GM21360 (cell line): ENCODE measurements around the gene HSPB2.
A peak's percentile ranks its signal among the peaks of the same experiment; 100 is the strongest.

Source experiments
- ATAC-seq: cut with Tn5 transposase; IDR thresholded peaks from one replicate; pipeline ENCODE4 v1.9.1; 2021; ENCODE audit warnings: mild to moderate bottlenecking, moderate library complexity; ENCODE audit not compliant: unreplicated experiment

Gene HSPB2

GRCh38 chr11:111937461-111937769, 24.9 kb downstream of the HSPB2 start:
- ATAC-seq = no peak

GRCh38 chr11:111937844-111938243, 25.3 kb downstream of the HSPB2 start:
- no peak for ATAC-seq

DNA sequence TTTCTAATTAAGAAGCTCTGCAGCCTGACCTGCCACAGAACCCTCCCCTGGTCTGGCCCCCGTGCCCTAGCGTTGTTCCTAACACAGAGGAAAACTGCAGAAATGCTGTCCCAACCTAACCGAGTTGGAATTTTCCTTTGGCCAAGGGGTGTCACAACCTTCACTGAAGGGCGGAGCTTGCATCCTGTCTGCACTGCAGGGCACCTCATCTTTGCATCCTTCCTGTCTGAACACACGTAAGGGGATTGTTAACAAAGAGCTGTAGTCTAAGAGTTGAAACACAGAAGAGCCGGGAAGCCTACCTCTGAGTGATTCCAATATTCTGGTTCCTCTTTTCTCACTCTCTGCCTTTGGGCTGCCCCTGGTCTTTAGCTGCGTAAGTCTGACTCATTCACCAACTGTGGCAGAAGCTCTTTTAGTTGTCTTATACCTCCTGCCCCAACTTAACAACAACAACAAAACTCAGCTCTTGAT, 26.2 kb downstream of the HSPB2 start:
- ATAC-seq = peak; percentile 93

DNA sequence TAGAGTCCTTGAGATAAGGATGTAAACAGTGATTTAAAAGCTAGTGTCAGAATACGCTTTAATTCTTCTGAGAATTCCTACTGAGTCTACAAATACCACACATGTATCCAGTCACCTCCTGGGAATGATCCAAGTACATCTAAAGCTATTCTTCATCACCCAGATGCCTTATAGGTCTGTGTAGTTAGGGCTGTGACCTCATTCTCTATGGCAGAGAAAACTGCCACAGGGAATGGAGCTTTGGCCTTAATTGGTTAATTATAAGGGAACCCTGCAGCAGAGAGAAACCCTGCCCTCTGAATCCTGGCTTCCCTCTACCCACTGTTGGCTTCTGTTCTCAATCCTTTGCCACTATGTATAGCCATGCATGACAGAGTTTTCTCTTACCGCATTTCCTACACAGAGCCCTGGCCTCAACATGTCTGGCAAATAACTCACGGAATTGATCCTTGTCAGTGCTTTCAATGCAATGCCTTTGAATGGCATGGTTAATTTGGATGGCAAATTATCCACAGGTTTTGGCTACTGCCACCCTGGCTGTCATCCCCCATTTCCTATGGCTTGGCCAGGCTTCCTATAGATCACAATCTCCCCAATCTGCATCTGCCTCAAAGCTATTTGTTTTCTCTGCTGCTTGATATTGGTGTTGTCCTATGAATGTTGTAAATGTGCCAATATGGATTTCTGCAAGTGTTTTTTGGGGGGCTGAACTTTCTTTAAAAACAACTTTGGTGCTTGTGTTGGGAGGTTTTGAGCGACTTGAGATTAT, 27.5 kb downstream of the HSPB2 start:
- ATAC-seq = no peak

- ATAC-seq = no peak
These were observed 29.4 kb downstream of the HSPB2 start for GRCh38 chr11:111941963-111942362.

DNA sequence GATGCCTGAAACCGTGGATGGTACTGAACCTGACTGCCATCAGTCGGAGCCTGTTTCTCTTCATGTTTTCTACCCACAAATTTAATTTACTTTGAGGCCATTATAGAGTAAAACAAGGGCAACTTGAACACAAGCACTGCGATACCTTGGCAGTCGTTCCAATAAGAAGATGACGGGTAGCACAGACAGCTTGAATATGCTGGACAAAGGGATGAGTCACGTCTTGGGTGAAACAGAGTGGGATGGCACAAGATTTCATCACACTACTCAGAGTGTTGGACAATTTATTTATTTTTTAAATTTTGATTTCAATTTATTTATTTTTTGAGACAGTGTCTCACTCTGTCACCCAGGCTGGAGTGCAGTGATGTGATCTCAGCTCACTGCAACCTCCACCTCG, 30.3 kb downstream of the HSPB2 start:
- ATAC-seq = no peak

DNA sequence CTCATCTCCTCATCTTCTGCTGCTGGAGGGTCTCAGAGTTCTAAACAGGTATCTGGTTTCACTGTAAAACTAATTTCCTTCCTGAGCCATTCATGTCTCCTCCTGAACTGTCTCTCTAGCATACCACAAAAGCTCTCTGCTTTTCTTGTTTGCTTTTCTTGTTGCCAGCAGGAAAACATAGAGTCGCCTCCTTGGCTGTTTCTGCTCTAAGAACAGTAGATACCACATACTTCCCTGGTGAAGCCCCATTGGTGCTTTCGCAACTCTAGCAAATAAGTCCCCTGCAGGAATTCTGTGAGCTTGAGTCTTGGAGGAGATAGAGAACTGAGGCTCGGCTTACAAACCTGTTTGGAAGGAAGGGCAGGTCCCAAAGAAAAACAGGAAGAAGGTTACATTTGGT, 31.6 kb downstream of the HSPB2 start:
- ATAC-seq = no peak

DNA sequence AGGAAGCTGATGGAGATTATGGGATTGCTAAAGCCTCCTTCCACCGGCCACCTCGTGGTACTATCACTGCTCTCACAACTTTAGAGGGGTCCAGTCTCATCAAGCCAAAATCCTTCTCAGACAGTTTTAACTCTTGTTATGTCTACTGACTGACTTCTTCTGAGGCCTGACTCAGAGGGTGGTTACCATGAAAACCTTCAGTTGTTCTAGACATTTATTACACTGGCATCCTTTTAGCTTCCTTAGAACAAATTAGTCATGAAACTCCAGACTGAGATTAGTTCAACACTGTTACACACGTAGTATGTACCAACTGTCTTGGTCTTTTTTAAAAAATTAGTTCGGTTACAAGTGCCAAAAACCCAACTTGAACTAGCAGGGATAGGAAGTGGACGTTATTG, 32.1 kb downstream of the HSPB2 start:
- ATAC-seq = no peak

GRCh38 chr11:111945198-111945597, 32.7 kb downstream of the HSPB2 start:
- ATAC-seq = no peak

- no peak for ATAC-seq
These were observed 34.0 kb downstream of the HSPB2 start for GRCh38 chr11:111946499-111946898.

- no peak for ATAC-seq
These were observed 34.6 kb downstream of the HSPB2 start for GRCh38 chr11:111947143-111947542.

- no peak for ATAC-seq
These were observed 37.2 kb downstream of the HSPB2 start for GRCh38 chr11:111949519-111950426.

- ATAC-seq = no peak
These were observed 39.0 kb downstream of the HSPB2 start for GRCh38 chr11:111951565-111951964.

DNA sequence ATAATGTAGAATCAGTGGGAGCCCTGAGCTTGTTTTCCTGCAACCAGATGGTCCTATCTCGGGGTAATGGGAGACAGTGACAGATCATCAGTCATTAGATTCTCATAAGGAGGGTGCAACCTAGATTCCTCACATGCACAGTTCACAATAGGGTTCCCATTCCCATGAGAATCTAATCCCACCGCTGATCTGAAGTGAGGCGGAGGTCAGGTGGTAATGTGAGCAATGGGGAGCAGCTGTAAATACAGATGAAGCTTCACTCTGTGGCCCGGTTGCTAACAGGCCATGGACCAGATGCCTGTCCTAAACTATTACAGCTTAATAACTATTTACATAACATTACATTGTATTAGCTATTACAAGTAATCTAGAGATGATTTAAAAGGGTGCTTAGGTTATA, 41.6 kb downstream of the HSPB2 start:
- ATAC-seq = no peak

DNA sequence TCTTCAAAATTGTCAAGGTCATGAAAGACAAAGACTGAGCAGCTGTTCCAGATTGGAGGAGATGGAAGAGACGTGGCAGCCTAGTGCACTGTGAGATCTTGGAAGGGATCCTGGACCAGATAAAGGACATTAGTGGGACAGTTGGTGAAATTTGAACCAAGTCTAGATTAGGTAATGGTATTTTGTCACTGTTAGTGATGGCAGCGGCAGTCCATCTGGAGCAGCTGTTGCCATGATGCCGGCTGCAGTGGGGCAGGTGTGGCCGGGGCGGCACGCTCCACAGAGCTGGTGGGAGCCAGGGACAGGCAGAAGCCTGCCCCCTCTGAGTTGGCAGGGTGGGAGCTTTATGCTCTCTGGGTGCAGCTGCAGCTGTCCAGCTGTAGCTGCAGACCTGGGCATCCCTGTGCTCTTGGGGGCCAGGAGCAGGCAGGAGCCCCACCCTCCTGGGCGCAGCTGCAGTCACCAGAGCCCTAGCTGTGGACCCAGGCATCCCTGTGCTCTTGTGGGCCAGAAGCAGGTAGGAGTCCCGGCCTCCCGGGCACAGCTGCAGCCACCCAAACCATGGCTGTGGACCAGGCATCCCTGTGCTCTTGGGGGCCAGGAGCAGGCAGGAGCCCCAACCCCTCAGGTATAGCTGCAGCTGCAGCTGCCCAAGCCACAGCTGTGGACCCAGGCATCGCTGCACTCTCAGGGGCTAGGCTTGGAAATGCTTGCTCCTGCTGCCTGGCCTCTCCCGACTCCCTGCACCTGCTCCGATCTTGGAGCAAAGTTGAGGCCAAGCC, 45.3 kb downstream of the HSPB2 start:
- no peak for ATAC-seq

DNA sequence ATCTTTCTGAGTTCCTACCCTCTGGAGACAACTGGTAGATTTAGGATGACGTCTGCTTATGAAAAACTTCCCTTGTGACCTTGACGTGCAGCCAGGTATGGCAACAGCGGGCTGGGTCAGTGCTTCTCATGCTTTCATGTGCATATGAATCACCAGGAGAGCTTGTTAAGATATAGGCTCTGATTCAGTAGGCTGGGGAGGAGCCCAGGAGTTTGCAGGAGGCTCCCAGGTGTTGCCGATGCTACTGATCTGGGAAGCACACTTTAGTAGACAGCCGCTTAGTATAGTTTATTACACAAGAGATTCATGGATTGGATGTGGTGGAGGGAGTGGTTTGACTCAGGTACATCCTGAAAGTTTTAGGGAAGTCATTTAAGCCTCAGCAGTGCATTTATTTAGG, 48.4 kb downstream of the HSPB2 start:
- ATAC-seq = no peak

DNA sequence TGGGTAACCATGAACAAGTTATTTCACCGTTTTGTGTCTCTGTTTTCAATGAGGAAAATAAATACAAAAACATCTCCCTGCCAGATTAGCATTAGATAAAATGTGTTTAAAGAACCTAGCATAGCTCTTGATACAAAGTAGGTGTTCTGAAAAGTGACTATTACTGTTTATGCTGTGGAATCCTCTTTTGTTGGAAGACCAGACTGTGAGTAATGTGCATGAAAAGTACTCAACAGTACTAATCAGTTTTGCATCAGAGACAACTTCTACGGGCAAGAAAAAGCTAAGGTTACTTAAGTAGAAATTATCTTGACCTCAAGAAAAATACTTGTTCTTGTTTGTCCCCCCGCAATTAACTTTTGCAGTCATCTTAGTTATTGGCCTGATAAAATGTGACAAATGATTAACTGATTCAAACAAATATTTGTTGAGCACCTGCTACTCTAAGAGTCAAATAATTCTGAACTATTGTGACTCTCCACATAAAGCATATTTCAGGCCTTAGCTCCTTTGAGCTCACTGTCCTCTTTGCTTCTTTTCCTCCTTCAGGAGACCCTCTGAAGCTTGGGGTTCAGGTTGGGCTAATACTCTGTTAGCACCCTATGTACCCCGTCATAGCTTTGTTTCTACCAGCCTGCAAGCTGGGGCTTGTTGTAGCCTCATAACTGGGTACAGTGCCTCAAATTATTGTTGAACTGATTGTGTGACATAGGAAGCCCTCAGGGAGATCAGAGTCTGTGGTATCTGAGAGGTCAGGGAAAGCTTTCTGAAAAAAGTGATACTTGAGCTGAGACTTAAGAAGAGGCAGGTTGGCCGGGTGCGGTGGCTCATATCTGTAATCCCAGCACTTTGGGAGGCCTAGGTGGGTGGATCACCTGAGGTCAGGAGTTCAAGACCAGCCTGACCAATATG, 49.1 kb downstream of the HSPB2 start:
- ATAC-seq = no peak
